PC-3 (cell line): Measurements from ENCODE around the gene ZNF627. TPM values are rescaled to one million over a fixed set of nuclear protein-coding genes. Genes with fewer than 3 reads are reported as not detected.

Experiments used
- ATAC-seq: fragments of 200-7000 bp; cut with Tn5 transposase; 2 replicates; pipeline ENCODE4 v1.9.1; 2020; ENCODE audit warnings: mild to moderate bottlenecking, moderate library complexity
- BruUV-seq: library from RNA; stranded (reverse); fragments of 400-500 nt; replicated peaks from 2 replicates; lab custom pipeline; 2021; lab: Mats Ljungman, UMichigan
- CTCF ChIA-PET: fragments of 300-600 bp; sonication (Branson Sonifier 250); formaldehyde crosslinking; loops from one replicate; lab custom pipeline; 2022; ENCODE audit warnings: antibody characterized with exemption; lab: Charles Lee
- POLR2A ChIA-PET: fragments of 300-600 bp; sonication (Branson Sonifier 250); formaldehyde crosslinking; loops from one replicate; lab custom pipeline; 2022; ENCODE audit warnings: antibody characterized with exemption; ENCODE audit not compliant: unreplicated experiment; lab: Charles Lee
- DNase-seq: peaks from one replicate; pipeline ENCODE4 v3.0.0-alpha.2; 2015
- H2AFZ ChIP-seq: fragments of 300-600 bp; sonication (generic); 2 replicates; pipeline ENCODE4 v1.6.0; 2016; ENCODE audit warnings: antibody characterized with exemption, low read length
- H3F3A ChIP-seq: fragments of 300-600 bp; sonication (generic); one replicate; pipeline ENCODE4 v1.6.0; 2017; ENCODE audit warnings: antibody characterized with exemption, low read length, control low read depth, mild to moderate bottlenecking; ENCODE audit not compliant: unreplicated experiment
- H3K27ac ChIP-seq: fragments of 300-600 bp; sonication (generic); 2 replicates; pipeline ENCODE4 v1.5.1; 2016; ENCODE audit warnings: mild to moderate bottlenecking, low read length
- H3K27me3 ChIP-seq: fragments of 300-600 bp; sonication (generic); 2 replicates; pipeline ENCODE4 v1.6.1; 2016; ENCODE audit warnings: low read length, mixed read lengths
- H3K36me3 ChIP-seq: fragments of 300-600 bp; sonication (generic); 2 replicates; pipeline ENCODE4 v1.6.1; 2016; ENCODE audit warnings: low read depth, mixed run types, low read length, mixed read lengths
- H3K4me1 ChIP-seq: fragments of 300-600 bp; sonication (generic); 2 replicates; pipeline ENCODE4 v1.5.1; 2016; ENCODE audit warnings: low read length; ENCODE audit not compliant: insufficient read depth
- H3K4me2 ChIP-seq: fragments of 300-600 bp; sonication (generic); 2 replicates; pipeline ENCODE4 v1.6.0; 2016; ENCODE audit warnings: low read length
- H3K4me3 ChIP-seq: fragments of 300-600 bp; sonication (generic); 2 replicates; pipeline ENCODE4 v1.5.1; 2016; ENCODE audit warnings: mild to moderate bottlenecking, low read length, mixed read lengths
- H3K79me2 ChIP-seq: fragments of 300-600 bp; sonication (generic); 2 replicates; pipeline ENCODE4 v1.6.1; 2017; ENCODE audit warnings: low read length, mixed read lengths
- H3K9ac ChIP-seq: fragments of 300-600 bp; sonication (generic); 2 replicates; pipeline ENCODE4 v1.6.0; 2016; ENCODE audit warnings: mild to moderate bottlenecking, low read length
- H3K9me2 ChIP-seq: fragments of 300-600 bp; sonication (generic); replicated peaks from 2 replicates; pipeline ENCODE4 v1.6.1; 2016; ENCODE audit warnings: mixed run types, low read length, mixed read lengths
- H3K9me3 ChIP-seq: fragments of 300-600 bp; sonication (generic); 2 replicates; pipeline ENCODE4 v1.6.1; 2016; ENCODE audit warnings: low read length, mixed read lengths
- H4K20me1 ChIP-seq: fragments of 300-600 bp; sonication (generic); 2 replicates; pipeline ENCODE4 v1.6.1; 2016; ENCODE audit warnings: low read length, mixed read lengths
- CTCF ChIP-seq: fragments of 300-600 bp; sonication (generic); conservative IDR thresholded peaks from 2 replicates; pipeline ENCODE4 v1.5.1; 2017; ENCODE audit warnings: antibody characterized with exemption, low read depth, mild to moderate bottlenecking, low read length
- EZH2 ChIP-seq: fragments of 300-600 bp; sonication (generic); IDR thresholded peaks from one replicate; pipeline ENCODE4 v1.6.1; 2017; ENCODE audit warnings: antibody characterized with exemption, mild to moderate bottlenecking, low read length; ENCODE audit not compliant: unreplicated experiment
- EZH2phosphoT487 ChIP-seq: fragments of 300-600 bp; sonication (generic); IDR thresholded peaks from 2 replicates; pipeline ENCODE4 v1.6.1; 2018; ENCODE audit warnings: mild to moderate bottlenecking, antibody characterized with exemption, low read length, borderline replicate concordance
- intact Hi-C: fragments of 100-400 bp; cut with micrococcal nuclease; formaldehyde crosslinking; loops from 2 replicates; pipeline ENCODE4 v1.9.0; 2023
- total RNA-seq: library from RNA; depleted of rRNA; stranded (reverse); fragments of >200 nt; gene quantifications from 2 replicates; pipeline ENCODE4 v1.2.3, GENCODE V29; 2014

The ZNF627 gene
- total RNA-seq, 1 experiment from 2014 or later: 14.2 TPM

GRCh38 chr19:11578258-11579142 is 18.8 kb upstream of the ZNF627 start:
- Histone ChIP-seq H3K4me3 (no peak overlapping the region), H3K9me2 (no peaks in the 10 kb centered on the region), H3F3A (no peaks in the 10 kb centered on the region), H3K9me3 (no peaks in the 10 kb centered on the region), H3K9ac (no peak overlapping the region), H4K20me1 (no peaks in the 10 kb centered on the region), H3K79me2 (no peaks in the 10 kb centered on the region), H3K4me1 (no peaks in the 10 kb centered on the region), H3K27ac (no peak overlapping the region), H3K27me3 (no peaks in the 10 kb centered on the region), H2AFZ (no peak overlapping the region), H3K36me3 (no peaks in the 10 kb centered on the region), H3K4me2 (no peak overlapping the region)
- TF ChIP-seq EZH2phosphoT487 (no peak), EZH2 (no peak), CTCF (no peak)
- DNase-seq (no peak), ATAC-seq (no peak)
- ChIA-PET CTCF (no interaction called here), POLR2A (no interaction called here)
- intact Hi-C loops: no loop called here
- no TSS peak for BruUV-seq

- BruUV-seq: no TSS peak
- H3K36me3 ChIP-seq: no peaks in the 10 kb centered on the region
- no peaks in the 10 kb centered on the region for H3K27me3 ChIP-seq
- H2AFZ ChIP-seq: no peak overlapping the region
- ATAC-seq: no peak
- no peaks in the 10 kb centered on the region for H4K20me1 ChIP-seq
- H3K79me2 ChIP-seq: no peaks in the 10 kb centered on the region
- no peak overlapping the region for H3K9ac ChIP-seq
- intact Hi-C loops: no loop called here
- H3K27ac ChIP-seq: no peak overlapping the region
- H3K4me3 ChIP-seq: no peak overlapping the region
- no peaks in the 10 kb centered on the region for H3K4me1 ChIP-seq
- ChIA-PET CTCF (no interaction called here), POLR2A (no interaction called here)
- TF ChIP-seq CTCF: no peak
- TF ChIP-seq EZH2: no peak
- TF ChIP-seq EZH2phosphoT487: no peak
- no peak overlapping the region for H3K4me2 ChIP-seq
- H3K9me3 ChIP-seq: no peaks in the 10 kb centered on the region
- DNase-seq: no peak
- no peaks in the 10 kb centered on the region for H3K9me2 ChIP-seq
- H3F3A ChIP-seq: no peaks in the 10 kb centered on the region
Measured at GRCh38 chr19:11580116-11580515, 17.2 kb upstream of the ZNF627 start.

GRCh38 chr19:11581740-11582139 is 15.5 kb upstream of the ZNF627 start:
- no peaks in the 10 kb centered on the region for H3K9me3 ChIP-seq
- CTCF ChIA-PET: no interaction called here
- no peak overlapping the region for H3K9ac ChIP-seq
- H3K4me1 ChIP-seq: no peaks in the 10 kb centered on the region
- H3K36me3 ChIP-seq: no peaks in the 10 kb centered on the region
- H2AFZ ChIP-seq: no peak overlapping the region
- no peaks in the 10 kb centered on the region for H3K27me3 ChIP-seq
- no peaks in the 10 kb centered on the region for H3K9me2 ChIP-seq
- H3K4me2 ChIP-seq: no peak overlapping the region
- ATAC-seq: no peak
- no peak for DNase-seq
- H4K20me1 ChIP-seq: no peaks in the 10 kb centered on the region
- no peak overlapping the region for H3K4me3 ChIP-seq
- no TSS peak for BruUV-seq
- H3K79me2 ChIP-seq: no peaks in the 10 kb centered on the region
- no peak overlapping the region for H3K27ac ChIP-seq
- intact Hi-C loops: no loop called here
- POLR2A ChIA-PET: no interaction called here
- no peak for TF ChIP-seq EZH2
- TF ChIP-seq CTCF: no peak
- TF ChIP-seq EZH2phosphoT487: no peak
- H3F3A ChIP-seq: no peaks in the 10 kb centered on the region
